HEK293T (cell line): ENCODE data around the gene PSMA1.

Source experiments
- CTCF ChIA-PET: fragments of 350-600 bp; formaldehyde crosslinking; extraction: SDS; loops from one replicate; lab custom pipeline; 2021; ENCODE audit warnings: antibody characterized with exemption, inconsistent platforms; lab: Yijun Ruan, JAX
- POLR2A ChIA-PET: fragments of 350-600 bp; formaldehyde crosslinking; extraction: SDS; loops from one replicate; lab custom pipeline; 2020; ENCODE audit warnings: antibody characterized with exemption, inconsistent platforms; lab: Yijun Ruan, JAX
- DNase-seq: peaks from one replicate; pipeline ENCODE4 v3.0.0; 2012; ENCODE audit warnings: mixed read lengths; ENCODE audit errors: extremely low spot score
- ARNT ChIP-seq: fragments of 450-650 bp; IDR thresholded peaks from 2 replicates; pipeline ENCODE4 v1.6.1; 2017; ENCODE audit warnings: mild to moderate bottlenecking
- BHLHE40 ChIP-seq: fragments of 450-650 bp; IDR thresholded peaks from 2 replicates; pipeline ENCODE4 v1.6.1; 2016; ENCODE audit warnings: mild to moderate bottlenecking, moderate library complexity, borderline replicate concordance
- CTBP1 ChIP-seq: fragments of 450-650 bp; IDR thresholded peaks from 2 replicates; pipeline ENCODE4 v1.6.1; 2016; ENCODE audit warnings: borderline replicate concordance
- ELF4 ChIP-seq: fragments of 450-650 bp; IDR thresholded peaks from 2 replicates; pipeline ENCODE4 v1.6.1; 2017; ENCODE audit warnings: antibody characterized with exemption
- FOXA1 ChIP-seq: fragments of 450-650 bp; IDR thresholded peaks from 2 replicates; pipeline ENCODE4 v1.6.1; 2016; ENCODE audit warnings: mild to moderate bottlenecking
- FOXK2 ChIP-seq: fragments of 450-650 bp; IDR thresholded peaks from 2 replicates; pipeline ENCODE4 v1.6.1; 2016; ENCODE audit warnings: mild to moderate bottlenecking
- FOXM1 ChIP-seq: fragments of 450-650 bp; IDR thresholded peaks from 2 replicates; pipeline ENCODE4 v1.6.1; 2017; ENCODE audit warnings: mild to moderate bottlenecking, borderline replicate concordance
- HDGF ChIP-seq: fragments of 450-650 bp; IDR thresholded peaks from 2 replicates; pipeline ENCODE4 v1.6.1; 2017; ENCODE audit warnings: antibody characterized with exemption, borderline replicate concordance
- L3MBTL2 ChIP-seq: fragments of 450-650 bp; conservative IDR thresholded peaks from 2 replicates; pipeline ENCODE4 v1.6.1; 2016; ENCODE audit warnings: mild to moderate bottlenecking
- LEF1 ChIP-seq: fragments of 450-650 bp; IDR thresholded peaks from 2 replicates; pipeline ENCODE4 v1.6.1; 2017; ENCODE audit warnings: mild to moderate bottlenecking, borderline replicate concordance
- NFRKB ChIP-seq: fragments of 450-650 bp; IDR thresholded peaks from 2 replicates; pipeline ENCODE4 v1.6.1; 2016; ENCODE audit warnings: mild to moderate bottlenecking, moderate library complexity
- PKNOX1 ChIP-seq: fragments of 450-650 bp; IDR thresholded peaks from 2 replicates; pipeline ENCODE4 v1.6.1; 2016
- SP1 ChIP-seq: fragments of 450-650 bp; IDR thresholded peaks from 2 replicates; pipeline ENCODE4 v1.6.1; 2017
- SUZ12 ChIP-seq: fragments of 450-650 bp; IDR thresholded peaks from 2 replicates; pipeline ENCODE4 v1.6.1; 2016; ENCODE audit warnings: mild to moderate bottlenecking
- TARDBP ChIP-seq: fragments of 450-650 bp; IDR thresholded peaks from 2 replicates; pipeline ENCODE4 v1.6.1; 2016
- ZNF384 ChIP-seq: fragments of 450-650 bp; IDR thresholded peaks from 2 replicates; pipeline ENCODE4 v1.6.1; 2016

Gene PSMA1

GRCh38 chr11:14555818-14556217, 35.6 kb upstream of the PSMA1 start:
- ChIA-PET POLR2A (no interaction called here), CTCF (no interaction called here)
- TF ChIP-seq ZNF384: no peak
- no peak for TF ChIP-seq SP1
- TF ChIP-seq FOXM1: no peak
- TF ChIP-seq TARDBP: no peak
- TF ChIP-seq LEF1: no peak
- TF ChIP-seq FOXA1: no peak
- TF ChIP-seq SUZ12: no peak
- no peak for TF ChIP-seq ELF4
- TF ChIP-seq NFRKB: no peak
- TF ChIP-seq PKNOX1: no peak
- TF ChIP-seq CTBP1: no peak
- TF ChIP-seq FOXK2: no peak
- TF ChIP-seq BHLHE40: no peak
- TF ChIP-seq HDGF: no peak
- no peak for DNase-seq

- DNase-seq: no peak
- CTCF ChIA-PET: no interaction called here
- POLR2A ChIA-PET: no interaction called here
- TF ChIP-seq TARDBP (no peak), ELF4 (no peak)
Observed at GRCh38 chr11:14554959-14555358, 34.8 kb upstream of the PSMA1 start.

GRCh38 chr11:14552089-14552488, 31.9 kb upstream of the PSMA1 start:
- DNase-seq: no peak
- ChIA-PET CTCF (interaction anchor here (0.6 kb wide), 1 partner anchor 181 kb away, joined by 6 read pairs; no protein-coding TSS in a partner anchor), POLR2A (no interaction called here)
- TF ChIP-seq TARDBP (no peak), PKNOX1 (no peak), FOXK2 (no peak), CTBP1 (no peak), LEF1 (no peak), BHLHE40 (no peak), SUZ12 (no peak), ARNT (no peak), L3MBTL2 (no peak), NFRKB (no peak), FOXA1 (no peak)

- DNase-seq: no peak
- no peak for TF ChIP-seq SUZ12
- no peak for TF ChIP-seq LEF1
- TF ChIP-seq SP1: no peak
- TF ChIP-seq PKNOX1: no peak
- no peak for TF ChIP-seq BHLHE40
- TF ChIP-seq FOXA1: no peak
- no peak for TF ChIP-seq CTBP1
- TF ChIP-seq HDGF: no peak
- no peak for TF ChIP-seq NFRKB
- TF ChIP-seq FOXM1: no peak
- TF ChIP-seq L3MBTL2: no peak
- TF ChIP-seq ARNT: no peak
- no peak for TF ChIP-seq TARDBP
- TF ChIP-seq ZNF384: no peak
- TF ChIP-seq FOXK2: no peak
- TF ChIP-seq ELF4: no peak
- CTCF ChIA-PET: no interaction called here
- POLR2A ChIA-PET: no interaction called here
Observed at GRCh38 chr11:14551380-14551779, 31.2 kb upstream of the PSMA1 start.

GRCh38 chr11:14549891-14550290, 29.7 kb upstream of the PSMA1 start:
- CTCF ChIA-PET: no interaction called here
- DNase-seq: no peak
- POLR2A ChIA-PET: no interaction called here
- TF ChIP-seq ZNF384: no peak
- TF ChIP-seq ARNT: no peak
- no peak for TF ChIP-seq NFRKB
- TF ChIP-seq PKNOX1: no peak
- TF ChIP-seq FOXA1: no peak
- no peak for TF ChIP-seq FOXM1
- no peak for TF ChIP-seq BHLHE40
- no peak for TF ChIP-seq TARDBP
- no peak for TF ChIP-seq FOXK2
- no peak for TF ChIP-seq SP1
- TF ChIP-seq HDGF: no peak
- no peak for TF ChIP-seq SUZ12
- no peak for TF ChIP-seq ELF4
- no peak for TF ChIP-seq L3MBTL2
- TF ChIP-seq LEF1: no peak
- TF ChIP-seq CTBP1: no peak

- POLR2A ChIA-PET: no interaction called here
- TF ChIP-seq FOXK2 (no peak), FOXA1 (no peak), L3MBTL2 (no peak), ARNT (no peak), NFRKB (no peak), TARDBP (no peak), PKNOX1 (no peak), HDGF (no peak), SP1 (no peak), SUZ12 (no peak), ZNF384 (no peak), LEF1 (no peak), ELF4 (no peak), CTBP1 (no peak)
Observed at GRCh38 chr11:14547440-14547839, 27.3 kb upstream of the PSMA1 start.

More at GRCh38 chr11:14547440-14547839, 27.3 kb upstream of the PSMA1 start:
- CTCF ChIA-PET: no interaction called here
- DNase-seq: no peak
